HepG2 (cell line): ENCODE measurements around the gene LAMC1.

Experiments
- ELF4 ChIP-seq: sonication (generic); formaldehyde crosslinking; IDR thresholded peaks from 2 replicates; pipeline ENCODE4 v1.5.0; 2020; ENCODE audit warnings: missing genetic modification reagents, mild to moderate bottlenecking, moderate library complexity, borderline replicate concordance
- KLF13 ChIP-seq: sonication (generic); formaldehyde crosslinking; IDR thresholded peaks from 2 replicates; pipeline ENCODE4 v1.4.0; 2020; ENCODE audit warnings: mild to moderate bottlenecking, missing genetic modification reagents
- ZNF180 ChIP-seq: sonication (generic); formaldehyde crosslinking; IDR thresholded peaks from 2 replicates; pipeline ENCODE4 v1.4.0; 2020; ENCODE audit warnings: low read depth, missing genetic modification reagents, borderline replicate concordance
- TF ChIP-seq, protein P1 (sequence below): sonication (generic); formaldehyde crosslinking; IDR thresholded peaks from 2 replicates; pipeline ENCODE4 v1.4.0; 2020; ENCODE audit warnings: missing genetic modification reagents, borderline replicate concordance

DNA sequence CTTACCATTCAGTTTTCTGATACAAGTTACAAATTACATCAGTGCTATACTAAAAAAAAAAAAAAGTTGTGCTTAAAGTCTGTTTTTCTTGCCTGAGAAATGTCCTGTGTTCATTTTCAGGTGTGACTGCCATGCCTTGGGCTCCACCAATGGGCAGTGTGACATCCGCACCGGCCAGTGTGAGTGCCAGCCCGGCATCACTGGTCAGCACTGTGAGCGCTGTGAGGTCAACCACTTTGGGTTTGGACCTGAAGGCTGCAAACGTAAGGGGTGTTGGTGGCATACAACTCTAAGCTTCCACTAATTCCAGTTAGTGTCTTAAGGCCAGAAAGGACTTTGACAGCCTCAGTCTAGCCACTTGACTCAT, 102.8 kb downstream of the LAMC1 start:
- TF ChIP-seq KLF13 (CRISPR knock-in tag), result no peak
- no peak for TF ChIP-seq ELF4 (CRISPR knock-in tag)
- no peak for TF ChIP-seq ZNF180
- TF ChIP-seq, protein P1, sequence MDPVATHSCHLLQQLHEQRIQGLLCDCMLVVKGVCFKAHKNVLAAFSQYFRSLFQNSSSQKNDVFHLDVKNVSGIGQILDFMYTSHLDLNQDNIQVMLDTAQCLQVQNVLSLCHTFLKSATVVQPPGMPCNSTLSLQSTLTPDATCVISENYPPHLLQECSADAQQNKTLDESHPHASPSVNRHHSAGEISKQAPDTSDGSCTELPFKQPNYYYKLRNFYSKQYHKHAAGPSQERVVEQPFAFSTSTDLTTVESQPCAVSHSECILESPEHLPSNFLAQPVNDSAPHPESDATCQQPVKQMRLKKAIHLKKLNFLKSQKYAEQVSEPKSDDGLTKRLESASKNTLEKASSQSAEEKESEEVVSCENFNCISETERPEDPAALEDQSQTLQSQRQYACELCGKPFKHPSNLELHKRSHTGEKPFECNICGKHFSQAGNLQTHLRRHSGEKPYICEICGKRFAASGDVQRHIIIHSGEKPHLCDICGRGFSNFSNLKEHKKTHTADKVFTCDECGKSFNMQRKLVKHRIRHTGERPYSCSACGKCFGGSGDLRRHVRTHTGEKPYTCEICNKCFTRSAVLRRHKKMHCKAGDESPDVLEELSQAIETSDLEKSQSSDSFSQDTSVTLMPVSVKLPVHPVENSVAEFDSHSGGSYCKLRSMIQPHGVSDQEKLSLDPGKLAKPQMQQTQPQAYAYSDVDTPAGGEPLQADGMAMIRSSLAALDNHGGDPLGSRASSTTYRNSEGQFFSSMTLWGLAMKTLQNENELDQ, result no peak
